Activated B cell treated with CpG ODN at 0.5 μM for 24 hours (primary cell): ENCODE measurements around the gene PPP1R12C. TPM values are rescaled to one million over a fixed set of nuclear protein-coding genes. Genes with fewer than 3 reads are reported as not detected.

ENCODE experiments used
- ATAC-seq: fragments of 200-7000 bp; cut with Tn5 transposase; one replicate; pipeline ENCODE4 v1.10.0; 2021; ENCODE audit warnings: low read depth, mild to moderate bottlenecking, moderate library complexity
- CTCF ChIA-PET: fragments of 350-600 bp; sonication (Branson Sonifier 250); formaldehyde crosslinking; loops from one replicate; lab custom pipeline; 2021; ENCODE audit warnings: antibody characterized with exemption; lab: Charles Lee
- POLR2A ChIA-PET: fragments of 350-600 bp; sonication (Branson Sonifier 250); formaldehyde crosslinking; loops from one replicate; lab custom pipeline; 2021; ENCODE audit warnings: antibody characterized with exemption; lab: Charles Lee
- DNase-seq: peaks from one replicate; pipeline ENCODE4 v3.0.0; 2022
- H3K27ac Mint-ChIP-seq: one replicate; pipeline ENCODE4 v1.8.0; 2020; ENCODE audit warnings: mixed read lengths
- H3K27me3 Mint-ChIP-seq: one replicate; pipeline ENCODE4 v1.8.0; 2021; ENCODE audit warnings: mixed read lengths
- H3K36me3 Mint-ChIP-seq: one replicate; pipeline ENCODE4 v1.8.0; 2021; ENCODE audit warnings: low read depth, mixed read lengths
- H3K4me1 Mint-ChIP-seq: one replicate; pipeline ENCODE4 v1.8.0; 2021; ENCODE audit warnings: mixed read lengths
- H3K4me3 Mint-ChIP-seq: one replicate; pipeline ENCODE4 v1.8.0; 2020; ENCODE audit warnings: mild to moderate bottlenecking, mixed read lengths
- H3K9me3 Mint-ChIP-seq: one replicate; pipeline ENCODE4 v1.8.0; 2020; ENCODE audit warnings: mixed read lengths
- intact Hi-C: fragments of 100-400 bp; cut with micrococcal nuclease; formaldehyde crosslinking; loops from one replicate; pipeline ENCODE4 v1.15.1; 2024
- total RNA-seq: library from RNA; stranded (reverse); gene quantifications from 2 replicates; pipeline ENCODE4 v1.2.3, GENCODE V29; 2022
- TF ChIP-seq, protein P1 (sequence below): fragments of 200-600 bp; IDR thresholded peaks from one replicate; pipeline ENCODE4 v1.8.0; 2022; ENCODE audit warnings: antibody characterized with exemption, mild to moderate bottlenecking

Gene PPP1R12C
- total RNA-seq, 1 donor from 2014 or later, result 139 TPM

- ChIA-PET POLR2A (no interaction called here), CTCF (no interaction called here)
- Mint-ChIP-seq H3K4me1 (peaks cover 7% of the 10 kb centered on the region), H3K9me3 (peaks cover 4% of the 10 kb centered on the region), H3K27ac (no peak overlapping the region), H3K36me3 (no peaks in the 10 kb centered on the region), H3K4me3 (no peak overlapping the region), H3K27me3 (peaks cover 53% of the 10 kb centered on the region)
- ATAC-seq (no peak), DNase-seq (no peak)
- intact Hi-C loops, result no loop called here
- TF ChIP-seq, protein P1, sequence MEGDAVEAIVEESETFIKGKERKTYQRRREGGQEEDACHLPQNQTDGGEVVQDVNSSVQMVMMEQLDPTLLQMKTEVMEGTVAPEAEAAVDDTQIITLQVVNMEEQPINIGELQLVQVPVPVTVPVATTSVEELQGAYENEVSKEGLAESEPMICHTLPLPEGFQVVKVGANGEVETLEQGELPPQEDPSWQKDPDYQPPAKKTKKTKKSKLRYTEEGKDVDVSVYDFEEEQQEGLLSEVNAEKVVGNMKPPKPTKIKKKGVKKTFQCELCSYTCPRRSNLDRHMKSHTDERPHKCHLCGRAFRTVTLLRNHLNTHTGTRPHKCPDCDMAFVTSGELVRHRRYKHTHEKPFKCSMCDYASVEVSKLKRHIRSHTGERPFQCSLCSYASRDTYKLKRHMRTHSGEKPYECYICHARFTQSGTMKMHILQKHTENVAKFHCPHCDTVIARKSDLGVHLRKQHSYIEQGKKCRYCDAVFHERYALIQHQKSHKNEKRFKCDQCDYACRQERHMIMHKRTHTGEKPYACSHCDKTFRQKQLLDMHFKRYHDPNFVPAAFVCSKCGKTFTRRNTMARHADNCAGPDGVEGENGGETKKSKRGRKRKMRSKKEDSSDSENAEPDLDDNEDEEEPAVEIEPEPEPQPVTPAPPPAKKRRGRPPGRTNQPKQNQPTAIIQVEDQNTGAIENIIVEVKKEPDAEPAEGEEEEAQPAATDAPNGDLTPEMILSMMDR, result no peak
These were observed 45.5 kb downstream of the PPP1R12C start for GRCh38 chr19:55071913-55072312.

DNA sequence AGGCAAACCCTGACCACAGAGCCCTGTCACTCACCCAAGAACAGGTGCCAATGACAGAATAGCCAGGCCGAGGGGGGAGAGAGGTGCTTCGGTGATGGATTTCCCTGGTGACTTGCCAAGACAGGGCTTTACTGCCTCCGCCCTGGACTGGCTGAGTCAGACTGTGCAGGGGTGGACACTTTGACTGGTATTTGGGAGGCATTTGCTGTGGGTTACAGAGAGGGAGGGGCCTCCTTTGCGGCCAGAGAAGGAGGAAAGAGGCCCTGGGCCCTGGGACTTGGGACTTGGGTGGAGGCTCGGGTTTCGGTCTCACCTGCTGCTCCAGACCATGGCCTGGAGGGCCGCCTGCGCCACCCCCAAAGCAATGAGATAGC lies 46.3 kb downstream of the PPP1R12C start:
- DNase-seq, result no peak
- POLR2A ChIA-PET, result no interaction called here
- H3K4me3 Mint-ChIP-seq, result no peak overlapping the region
- ATAC-seq, result no peak
- H3K4me1 Mint-ChIP-seq, result peaks cover 7% of the 10 kb centered on the region
- intact Hi-C loops, result no loop called here
- H3K27ac Mint-ChIP-seq, result no peak overlapping the region
- peaks cover 4% of the 10 kb centered on the region for H3K9me3 Mint-ChIP-seq
- H3K27me3 Mint-ChIP-seq, result peaks cover 57% of the 10 kb centered on the region
- H3K36me3 Mint-ChIP-seq, result no peaks in the 10 kb centered on the region
- TF ChIP-seq, protein P1, result no peak
- CTCF ChIA-PET, result no interaction called here

GRCh38 chr19:55070466-55071128 lies 46.8 kb downstream of the PPP1R12C start:
- ATAC-seq (no peak), DNase-seq (no peak)
- Mint-ChIP-seq H3K27me3 (peaks cover 55% of the 10 kb centered on the region), H3K4me1 (peaks cover 7% of the 10 kb centered on the region), H3K36me3 (no peaks in the 10 kb centered on the region), H3K9me3 (peaks cover 4% of the 10 kb centered on the region), H3K4me3 (no peak overlapping the region), H3K27ac (no peak overlapping the region)
- ChIA-PET POLR2A (no interaction called here), CTCF (interaction anchor here (0.6 kb wide), 1 partner anchor 18 kb away, joined by 3 read pairs; no protein-coding TSS in a partner anchor)
- TF ChIP-seq, protein P1, result no peak
- intact Hi-C loops, result no loop called here

- Mint-ChIP-seq H3K4me1 (peaks cover 7% of the 10 kb centered on the region), H3K27me3 (peaks cover 50% of the 10 kb centered on the region), H3K27ac (no peak overlapping the region), H3K4me3 (no peak overlapping the region), H3K9me3 (peaks cover 4% of the 10 kb centered on the region), H3K36me3 (no peaks in the 10 kb centered on the region)
- POLR2A ChIA-PET, result interaction anchor here (0.6 kb wide), 1 partner anchor 17 kb away, joined by 6 read pairs; no protein-coding TSS in a partner anchor
- intact Hi-C loops, result no loop called here
- TF ChIP-seq, protein P1, result no peak
- ATAC-seq (no peak), DNase-seq (no peak)
- CTCF ChIA-PET, result interaction anchor here (0.6 kb wide), 1 partner anchor 18 kb away, joined by 3 read pairs; no protein-coding TSS in a partner anchor
These were observed 47.6 kb downstream of the PPP1R12C start for GRCh38 chr19:55069865-55070197.

GRCh38 chr19:55068950-55069864 lies 48.2 kb downstream of the PPP1R12C start:
- peak; percentile 37 for ATAC-seq
- Mint-ChIP-seq H3K4me1 (peaks cover 7% of the 10 kb centered on the region), H3K36me3 (no peaks in the 10 kb centered on the region), H3K27ac (no peak overlapping the region), H3K4me3 (peak overlapping the region; percentile 65), H3K27me3 (peaks cover 49% of the 10 kb centered on the region), H3K9me3 (peaks cover 4% of the 10 kb centered on the region)
- TF ChIP-seq, protein P1, result no peak
- intact Hi-C loops, result no loop called here
- CTCF ChIA-PET, result no interaction called here
- POLR2A ChIA-PET, result interaction anchor here (0.6 to 0.7 kb wide), 3 partner anchors 17 to 31 kb away, joined by 4 to 8 read pairs (median 6); partner anchors contain the start of gene GP6
- DNase-seq, result no peak
